ENCODE measurements around the gene RABGAP1L. TPM values are rescaled to one million over a fixed set of nuclear protein-coding genes. Genes with fewer than 3 reads are reported as not detected.

The RABGAP1L gene
- total and polyA plus RNA-seq, 10 of the 15 experiments (the other 5 are each of a cell fraction or from before 2014, with no cell fraction given), result 5.8 to 194 (median 113) TPM

DNA sequence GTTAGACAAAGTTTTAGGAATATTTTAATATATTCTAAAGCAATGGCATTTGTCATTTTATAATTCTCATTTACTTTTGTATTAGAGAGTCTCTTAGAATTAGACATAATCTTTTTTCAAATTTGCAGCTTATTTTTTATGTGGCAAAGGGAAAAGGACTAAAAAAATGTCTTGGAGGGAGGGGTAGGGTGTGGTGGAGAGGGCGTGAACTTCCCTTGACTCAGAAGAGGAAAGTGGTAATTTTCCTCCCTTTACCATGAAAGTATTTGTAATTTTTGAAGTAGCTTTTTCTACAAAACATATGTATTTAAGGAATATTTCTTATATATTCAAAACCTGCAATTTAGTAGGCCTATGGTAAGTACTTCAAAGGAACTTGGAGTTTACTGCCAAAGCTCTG, 6.9 kb upstream of the RABGAP1L start:
- H3K4me2 ChIP-seq (ENCODE audit: control insufficient read depth, insufficient read depth), result peak overlapping the region; percentile 45; the same call in 1 of the 2 replicates
- ATAC-seq (no peak), FAIRE-seq (no peak), DNase-seq (ENCODE audit: low read depth, low spot score) (no peak)
- no peaks in the 10 kb centered on the region for H4K20me1 ChIP-seq (ENCODE audit: control insufficient read depth, insufficient read depth)
- H3K4me3 ChIP-seq, result no peak overlapping the region
- ChIA-PET RAD21 (ENCODE audit: unreplicated experiment) (interaction anchor here (1.4 kb wide), 1 partner anchor 14 kb away, joined by 3 read pairs; no protein-coding TSS in a partner anchor), CTCF (no interaction called here), SMC1A (ENCODE audit: uncharacterized antibody, unreplicated experiment) (interaction anchor here (0.8 to 1.0 kb wide), 2 partner anchors 10 to 20 kb away, joined by 3 to 4 read pairs; no protein-coding TSS in a partner anchor), POLR2A (no interaction called here)
- H2AFZ ChIP-seq (ENCODE audit: control insufficient read depth, low read depth, low read length), result no peak overlapping the region
- TF ChIP-seq EZH2 (IDR thresholded peaks at IDR 0.05; ENCODE audit: borderline replicate concordance, control insufficient read depth, low read depth, low read length), result no peak
- no peak for TF ChIP-seq EGR1 (IDR thresholded peaks at IDR 0.05; ENCODE audit: borderline replicate concordance in 1 of 2, low read depth in 2 of 2, low read length in 2 of 2)
- TF ChIP-seq EED (IDR thresholded peaks at IDR 0.05; ENCODE audit: low read depth), result no peak
- TF ChIP-seq TCF12 (IDR thresholded peaks at IDR 0.05; ENCODE audit: low read depth, low read length), result no peak
- no peaks in the 10 kb centered on the region for H3K36me3 ChIP-seq (ENCODE audit: control insufficient read depth in 2 of 2, insufficient read depth in 2 of 2, low read length in 1 of 2)
- whole genome bisulfite sequencing (ENCODE audit: insufficient coverage, insufficient replicate concordance, low lambda C conversion rate, missing lambda C conversion rate), result 80% methylated on average over 1 of the region's 1 CpG
- no peak overlapping the region for H3K9ac ChIP-seq (ENCODE audit: control insufficient read depth, insufficient read depth, low read length)
- peaks cover 1% of the 10 kb centered on the region; the same call in 1 of the 3 replicates for H3K9me3 ChIP-seq (replicated peaks; ENCODE audit: control insufficient read depth, insufficient read depth, low read length)
- no peak overlapping the region for H3K27ac ChIP-seq (ENCODE audit: control insufficient read depth, insufficient read depth)
- H3K79me2 ChIP-seq (ENCODE audit: control insufficient read depth, insufficient read depth, low read length), result peaks cover 2% of the 10 kb centered on the region; the same call in 1 of the 2 replicates
- BruUV-seq (replicated peaks), result no TSS peak
- H3K27me3 ChIP-seq (replicated peaks in 1 of 2; ENCODE audit: control insufficient read depth in 2 of 2, insufficient read depth in 2 of 2, low read length in 1 of 2), result no peaks in the 10 kb centered on the region
- intact Hi-C loops (cut with micrococcal nuclease; ENCODE audit: unreplicated experiment) (loop anchor here (10.0 kb wide), 1 partner anchor 592 kb away; no protein-coding TSS in a partner anchor), in situ Hi-C loops (cut with MboI) (no loop called here)
- peaks cover 24% of the 10 kb centered on the region for H3K4me1 ChIP-seq (ENCODE audit: control insufficient read depth, insufficient read depth, low read length)

DNA sequence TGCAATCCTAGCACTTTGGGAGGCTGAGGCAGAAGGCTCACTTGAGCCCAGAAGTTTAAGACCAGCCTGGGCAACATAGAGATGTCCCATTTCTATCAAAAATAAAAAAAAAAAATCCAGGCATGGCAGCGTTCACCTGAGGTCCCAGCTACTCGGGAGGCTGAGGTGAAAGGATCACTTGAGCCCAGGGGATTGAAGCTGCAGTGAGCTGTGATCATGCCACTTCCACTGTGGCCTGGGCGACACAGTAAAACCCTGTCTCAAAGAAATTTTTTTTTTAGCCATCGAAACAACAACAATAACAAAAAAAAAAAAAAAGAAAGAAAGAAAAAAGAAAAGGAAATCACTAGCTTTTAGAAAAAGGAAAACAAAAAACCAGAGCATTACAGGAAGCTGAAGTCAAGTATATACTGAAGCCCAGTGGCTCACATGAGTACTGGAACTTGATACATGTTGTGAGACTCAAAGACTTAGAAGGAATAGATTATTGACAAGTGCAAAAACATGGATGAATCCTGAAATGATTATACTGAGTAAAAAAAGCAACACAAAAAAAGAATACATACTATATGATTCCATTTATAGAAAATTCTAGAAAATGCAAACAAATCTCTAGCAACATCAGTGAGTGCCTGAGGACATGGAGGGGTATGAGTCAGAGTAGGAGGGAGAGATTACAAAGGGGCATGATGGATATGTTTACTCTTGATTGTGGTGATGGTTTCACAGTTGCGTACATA, 6.1 kb upstream of the RABGAP1L start:
- no TSS peak for BruUV-seq (replicated peaks)
- ATAC-seq, result peak; percentile 53
- H3K79me2 ChIP-seq (ENCODE audit: control insufficient read depth, insufficient read depth, low read length), result peaks cover 4% of the 10 kb centered on the region; the same call in 1 of the 2 replicates
- H3K4me2 ChIP-seq (ENCODE audit: control insufficient read depth, insufficient read depth), result peak overlapping the region; percentile 45
- no peak overlapping the region for H2AFZ ChIP-seq (ENCODE audit: control insufficient read depth, low read depth, low read length)
- intact Hi-C loops (cut with micrococcal nuclease; ENCODE audit: unreplicated experiment), result loop anchor here (10.0 kb wide), 1 partner anchor 592 kb away; no protein-coding TSS in a partner anchor
- no peak for FAIRE-seq
- CTCF ChIA-PET, result no interaction called here
- H3K36me3 ChIP-seq (ENCODE audit: control insufficient read depth in 2 of 2, insufficient read depth in 2 of 2, low read length in 1 of 2), result no peaks in the 10 kb centered on the region
- RAD21 ChIA-PET (ENCODE audit: unreplicated experiment), result interaction anchor here (1.4 kb wide), 1 partner anchor 13 kb away, joined by 3 read pairs; no protein-coding TSS in a partner anchor
- H3K27me3 ChIP-seq (replicated peaks in 1 of 2; ENCODE audit: control insufficient read depth in 2 of 2, insufficient read depth in 2 of 2, low read length in 1 of 2), result no peaks in the 10 kb centered on the region
- peaks cover 29% of the 10 kb centered on the region for H3K4me1 ChIP-seq (ENCODE audit: control insufficient read depth, insufficient read depth, low read length)
- in situ Hi-C loops (cut with MboI), result no loop called here
- no peak overlapping the region for H3K9ac ChIP-seq (ENCODE audit: control insufficient read depth, insufficient read depth, low read length)
- no peak for DNase-seq (ENCODE audit: low read depth, low spot score)
- H3K9me3 ChIP-seq (replicated peaks; ENCODE audit: control insufficient read depth, insufficient read depth, low read length), result peaks cover 1% of the 10 kb centered on the region; the same call in 1 of the 3 replicates
- SMC1A ChIA-PET (ENCODE audit: uncharacterized antibody, unreplicated experiment), result interaction anchor here (0.6 to 1.0 kb wide), 6 partner anchors 11 to 598 kb away, joined by 3 to 5 read pairs (median 4); no protein-coding TSS in a partner anchor
- no peak overlapping the region for H3K4me3 ChIP-seq
- WGBS (ENCODE audit: insufficient coverage, insufficient replicate concordance, low lambda C conversion rate, missing lambda C conversion rate), result 0% methylated on average over 5 of the region's 5 CpGs
- H4K20me1 ChIP-seq (ENCODE audit: control insufficient read depth, insufficient read depth), result no peaks in the 10 kb centered on the region
- H3K27ac ChIP-seq (ENCODE audit: control insufficient read depth, insufficient read depth), result peak overlapping the region; percentile 40
- POLR2A ChIA-PET, result no interaction called here
- TF ChIP-seq TCF7 (IDR thresholded peaks at IDR 0.05; ENCODE audit: borderline replicate concordance) (peak; percentile 48; the same call in 1 of the 2 replicates), CEBPB (IDR thresholded peaks at IDR 0.05; ENCODE audit: borderline replicate concordance in 1 of 2, low read depth in 2 of 2, low read length in 2 of 2) (peak in 1 of 2 experiments; percentile 46; a peak in 1 of 4 replicates), JUNB (IDR thresholded peaks at IDR 0.05) (peak; percentile 87), PAX5 (IDR thresholded peaks at IDR 0.05; ENCODE audit: borderline replicate concordance, low read depth, low read length) (no peak), RAD51 (IDR thresholded peaks at IDR 0.05) (no peak), RUNX3 (IDR thresholded peaks at IDR 0.05; ENCODE audit: low read length) (peak; percentile 82), IRF4 (IDR thresholded peaks at IDR 0.05; ENCODE audit: low read depth, low read length) (0 out of 2 replicates have a peak, but pooled peaks have one; percentile 39), NRF1 (conservative IDR thresholded peaks at IDR 0.05; ENCODE audit: low read depth, low read length) (no peak), FOXM1 (IDR thresholded peaks at IDR 0.05; ENCODE audit: low read depth, low read length) (peak; percentile 84; the same call in 1 of the 2 replicates), ZBED1 (IDR thresholded peaks at IDR 0.05; ENCODE audit: borderline replicate concordance) (peak; percentile 44; the same call in 1 of the 2 replicates), IKZF2 (IDR thresholded peaks at IDR 0.05) (peak in 1 of 2 experiments; percentile 25; a peak in 1 of 4 replicates), SMAD1 (IDR thresholded peaks at IDR 0.05; ENCODE audit: low read depth, partially characterized antibody) (no peak)
- TF ChIP-seq, protein P1, sequence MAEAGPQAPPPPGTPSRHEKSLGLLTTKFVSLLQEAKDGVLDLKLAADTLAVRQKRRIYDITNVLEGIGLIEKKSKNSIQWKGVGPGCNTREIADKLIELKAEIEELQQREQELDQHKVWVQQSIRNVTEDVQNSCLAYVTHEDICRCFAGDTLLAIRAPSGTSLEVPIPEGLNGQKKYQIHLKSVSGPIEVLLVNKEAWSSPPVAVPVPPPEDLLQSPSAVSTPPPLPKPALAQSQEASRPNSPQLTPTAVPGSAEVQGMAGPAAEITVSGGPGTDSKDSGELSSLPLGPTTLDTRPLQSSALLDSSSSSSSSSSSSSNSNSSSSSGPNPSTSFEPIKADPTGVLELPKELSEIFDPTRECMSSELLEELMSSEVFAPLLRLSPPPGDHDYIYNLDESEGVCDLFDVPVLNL (IDR thresholded peaks at IDR 0.05; ENCODE audit: low read depth, low read length), result no peak

All from GM12878 (cell line).